Right lobe of liver (tissue), 4 donors: Measurements from ENCODE around the gene ARMC9.

Experiments used
- POLR2A ChIP-seq: fragments of 450-650 bp; IDR thresholded peaks from one replicate; pipeline ENCODE4 v1.6.1; 2017; ENCODE audit warnings: antibody characterized with exemption, mild to moderate bottlenecking
- TF ChIP-seq, protein P1 (sequence below), 4 donors: fragments of 200-600 bp in 3 of 4; fragments of 450-650 bp in 1 of 4; IDR thresholded peaks; one replicate each; pipeline versions ENCODE4 v1.5.1 to v1.8.0; 2016 to 2022; ENCODE audit warnings: antibody characterized with exemption in 4 of 4, mild to moderate bottlenecking in 2 of 4
- donor health status: DM: no; HTN: no; CAD: no.
- donor health status: DM: no; HTN: no; CAD: no.
- donor health status: DM: no; HTN: yes; CAD: no.

DNA sequence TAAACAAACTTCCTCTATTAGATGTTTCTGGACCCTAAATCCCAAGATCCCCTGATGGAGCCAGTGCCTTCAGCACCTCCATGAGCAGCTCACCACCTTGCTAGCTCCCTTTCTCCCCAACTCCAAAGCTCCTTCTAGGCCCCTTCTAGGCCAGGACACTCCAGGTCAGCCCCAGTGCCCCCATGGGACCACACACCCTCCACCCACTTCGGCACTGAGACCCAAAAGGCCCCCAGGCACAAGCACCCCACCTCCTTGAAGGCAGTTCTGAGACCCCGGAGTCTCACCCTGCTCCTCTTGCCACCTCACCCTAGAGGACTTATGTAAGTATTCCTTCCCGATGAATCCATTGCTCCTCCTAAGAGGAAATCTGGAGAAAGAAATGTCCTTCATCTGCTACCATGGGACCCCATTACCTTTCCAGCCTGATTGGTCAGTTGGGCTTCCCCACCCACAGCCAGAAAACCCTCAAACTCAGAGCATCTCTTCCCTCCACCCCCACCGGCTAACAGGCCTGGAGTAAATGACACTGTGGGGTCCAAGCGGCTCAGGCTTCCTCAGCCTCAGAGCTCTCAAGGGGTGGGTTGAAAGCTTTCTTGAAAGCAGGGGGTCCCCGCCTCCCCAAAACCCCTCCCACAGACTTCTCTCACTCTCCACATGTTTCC is 9.8 kb upstream of the ARMC9 start:
- TF ChIP-seq, protein P1, sequence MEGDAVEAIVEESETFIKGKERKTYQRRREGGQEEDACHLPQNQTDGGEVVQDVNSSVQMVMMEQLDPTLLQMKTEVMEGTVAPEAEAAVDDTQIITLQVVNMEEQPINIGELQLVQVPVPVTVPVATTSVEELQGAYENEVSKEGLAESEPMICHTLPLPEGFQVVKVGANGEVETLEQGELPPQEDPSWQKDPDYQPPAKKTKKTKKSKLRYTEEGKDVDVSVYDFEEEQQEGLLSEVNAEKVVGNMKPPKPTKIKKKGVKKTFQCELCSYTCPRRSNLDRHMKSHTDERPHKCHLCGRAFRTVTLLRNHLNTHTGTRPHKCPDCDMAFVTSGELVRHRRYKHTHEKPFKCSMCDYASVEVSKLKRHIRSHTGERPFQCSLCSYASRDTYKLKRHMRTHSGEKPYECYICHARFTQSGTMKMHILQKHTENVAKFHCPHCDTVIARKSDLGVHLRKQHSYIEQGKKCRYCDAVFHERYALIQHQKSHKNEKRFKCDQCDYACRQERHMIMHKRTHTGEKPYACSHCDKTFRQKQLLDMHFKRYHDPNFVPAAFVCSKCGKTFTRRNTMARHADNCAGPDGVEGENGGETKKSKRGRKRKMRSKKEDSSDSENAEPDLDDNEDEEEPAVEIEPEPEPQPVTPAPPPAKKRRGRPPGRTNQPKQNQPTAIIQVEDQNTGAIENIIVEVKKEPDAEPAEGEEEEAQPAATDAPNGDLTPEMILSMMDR (IDR thresholded peaks at IDR 0.05), result no peak
- no peak for TF ChIP-seq POLR2A
